RPMI7951 (cell line): Measurements from ENCODE around the gene FAM222B. TPM values are rescaled to one million over a fixed set of nuclear protein-coding genes. Genes with fewer than 3 reads are reported as not detected.
"Not testable (repeated sequence)": the region's sequence is repeated elsewhere in the genome, so short reads cannot be mapped to it uniquely, and the experiment has no call there.

Experiments
- DNase-seq: peaks from one replicate; pipeline ENCODE4 v3.0.0-alpha.2; 2012; ENCODE audit warnings: low read depth
- total RNA-seq: library from RNA; depleted of rRNA; stranded (reverse); fragments of >200 nt; shearing (Covaris generic); gene quantifications from 2 replicates; pipeline ENCODE4 v1.2.3, GENCODE V29; 2014

Gene FAM222B
- total RNA-seq, 1 experiment from 2014 or later, result 3.4 TPM

DNA sequence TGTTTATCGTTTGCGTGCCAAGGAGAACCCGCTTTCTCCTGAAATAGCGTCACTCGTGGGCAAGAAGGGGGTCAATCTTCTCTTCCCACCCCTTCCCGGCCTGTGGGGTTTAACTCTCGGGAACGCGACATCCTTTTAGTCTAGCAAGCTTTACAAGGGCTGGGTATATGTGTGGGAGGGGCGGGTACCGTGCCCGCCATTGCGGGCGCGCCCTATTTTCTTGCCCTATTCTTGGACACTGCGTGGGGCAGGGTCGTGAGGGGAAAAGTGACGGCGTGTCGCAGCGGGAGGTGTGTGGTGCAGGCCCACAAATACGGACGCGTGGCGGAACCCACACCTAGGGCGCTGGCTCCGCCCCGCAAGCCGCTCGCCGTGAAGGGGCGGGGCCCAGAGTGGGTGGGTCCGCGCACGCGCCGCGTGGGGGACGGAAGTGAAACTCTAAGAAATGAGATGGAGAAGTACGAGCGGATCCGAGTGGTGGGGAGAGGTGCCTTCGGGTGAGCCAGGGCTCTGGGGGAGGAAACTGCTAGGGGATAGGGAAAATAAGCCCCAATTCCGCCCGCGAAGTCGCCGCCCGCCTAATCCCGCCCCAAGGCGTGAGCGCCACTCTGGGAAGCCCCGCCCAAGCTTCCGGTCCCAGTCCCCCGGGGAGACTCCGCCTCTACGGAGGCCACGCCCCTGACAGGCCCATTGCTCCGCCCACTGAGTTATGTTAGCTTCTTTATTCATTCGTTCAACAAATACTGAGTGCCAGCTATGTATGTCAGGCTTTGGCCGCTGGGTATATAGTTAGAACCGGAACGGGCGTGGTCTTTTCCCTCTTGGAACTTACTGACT, 114.0 kb downstream of the FAM222B start, which contains the start of gene NEK8:
TSS of gene NEK8 (plus strand) at position 425 of the 837 bp plus-strand sequence. CDS start at position 451, 26 bp downstream.
- peak; percentile 87 for DNase-seq

DNA sequence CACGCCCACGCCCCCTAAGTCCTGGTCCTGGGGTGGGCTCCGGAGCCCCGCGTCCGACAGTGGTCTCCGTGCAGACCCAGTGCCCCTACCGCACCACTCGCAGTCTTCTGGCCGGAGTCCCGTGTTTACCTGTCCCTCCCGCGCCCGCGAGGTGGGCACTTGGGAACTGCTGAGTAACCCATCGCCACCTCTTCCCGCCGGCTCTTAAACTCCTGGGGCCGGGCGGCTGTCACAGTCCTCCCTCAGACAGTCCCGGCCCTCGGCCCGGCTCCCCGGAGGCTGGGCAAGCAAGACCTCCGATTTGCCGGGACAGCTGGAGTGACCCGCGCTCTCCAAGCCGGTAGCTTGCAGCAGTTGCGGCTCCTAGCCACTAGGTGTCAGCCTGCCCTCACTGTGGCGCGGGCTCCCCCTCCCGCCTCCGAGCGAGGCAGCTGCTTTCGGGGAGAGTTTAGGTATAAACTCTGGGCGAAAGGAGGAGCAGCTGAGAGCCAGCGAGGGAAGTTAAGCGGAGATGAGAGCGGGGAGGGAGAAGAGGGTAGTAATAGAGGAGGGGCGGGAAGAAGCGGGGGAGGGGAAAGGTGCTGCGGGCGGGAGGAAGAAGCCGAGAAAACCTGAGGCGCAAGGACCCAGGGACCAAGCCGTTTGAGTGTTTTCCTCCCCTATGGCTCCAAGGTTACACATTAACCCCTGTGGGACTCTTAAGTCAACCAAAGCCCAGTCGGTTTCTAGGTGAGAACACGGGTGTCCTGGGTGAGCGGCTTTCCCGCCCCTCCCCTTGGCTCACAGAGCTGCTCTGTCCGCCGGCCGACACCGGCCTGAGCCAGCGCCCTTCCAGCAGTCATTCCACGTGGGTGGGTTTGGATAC, 115.7 kb downstream of the FAM222B start:
- peak; percentile 87 for DNase-seq

DNA sequence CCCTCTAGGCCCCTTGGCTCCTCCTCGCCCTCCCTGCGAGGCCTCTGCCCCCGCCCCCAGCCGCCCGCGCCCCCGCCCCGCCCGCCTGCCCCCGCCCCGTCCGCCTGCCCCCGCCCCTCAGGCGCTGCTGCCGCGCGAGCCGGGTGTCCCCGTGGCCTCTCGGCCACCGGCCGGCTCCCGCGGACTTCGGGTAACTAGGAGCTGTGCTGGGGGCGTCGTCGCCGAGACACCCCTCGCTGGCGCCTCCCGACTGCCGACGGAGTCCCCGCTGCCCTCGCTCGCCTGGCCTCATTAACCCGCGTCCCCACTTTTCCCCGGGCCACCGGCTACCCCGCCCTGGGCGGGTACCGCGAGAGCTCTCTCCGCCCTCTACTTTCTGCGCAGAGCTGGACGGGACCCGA, 116.4 kb downstream of the FAM222B start, which contains the start of gene TLCD1:
TSS of gene TLCD1 (minus strand) at position 8 of the 401 bp plus-strand sequence. CDS start 136 bp downstream, outside the sequence.
- peak; percentile 62 for DNase-seq

DNA sequence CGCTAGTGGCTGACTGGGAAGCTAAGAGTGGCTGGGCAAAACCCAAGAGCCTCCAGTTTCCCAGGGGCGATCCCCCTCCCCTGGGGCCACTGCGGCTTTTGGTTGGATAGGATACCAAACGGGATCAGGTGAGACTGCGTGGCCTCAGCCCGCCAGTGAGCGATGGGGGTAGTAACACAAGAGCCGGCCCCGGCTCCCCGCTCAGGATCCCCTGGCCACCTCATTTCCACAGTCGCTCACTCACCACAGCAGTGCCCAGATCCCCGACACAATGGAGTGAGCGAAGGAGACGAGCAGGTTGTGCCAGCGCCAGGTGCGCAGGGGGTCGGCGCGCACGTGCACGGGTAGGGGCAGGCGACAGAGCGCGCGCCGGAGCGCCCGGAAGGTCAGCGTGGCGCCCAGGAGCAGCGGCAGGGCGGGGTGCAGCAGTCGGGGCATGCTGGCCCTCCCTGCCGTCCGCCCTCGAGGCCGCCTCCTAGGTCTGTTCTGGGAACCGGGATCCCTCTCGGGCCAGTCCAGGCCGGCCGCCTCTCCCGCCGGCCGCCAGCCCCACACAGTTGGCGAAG, 116.8 kb downstream of the FAM222B start:
- peak; percentile 84 for DNase-seq

DNA sequence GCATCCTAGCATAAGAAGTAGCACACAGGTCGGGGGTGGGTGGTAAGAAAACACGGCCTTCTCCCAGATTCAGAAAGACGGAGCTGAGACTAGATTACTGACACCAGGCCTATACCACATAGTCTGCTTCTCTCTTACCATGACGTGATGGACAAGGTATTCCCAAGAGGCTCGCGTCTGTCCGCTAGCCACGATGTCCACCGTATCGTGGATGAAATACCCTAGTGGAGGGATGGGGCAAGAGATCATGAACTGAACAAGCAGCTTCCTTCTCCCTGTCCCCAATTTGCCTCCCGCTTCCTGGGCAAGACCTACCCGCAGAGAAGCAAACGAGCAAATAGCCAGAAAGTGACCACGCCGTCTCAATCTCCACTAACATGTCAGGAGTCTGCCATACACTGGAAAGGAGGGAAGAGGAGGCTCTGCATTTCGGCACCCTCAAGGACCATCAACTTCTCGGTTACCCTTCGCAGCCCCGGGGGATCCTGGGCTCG, 117.4 kb downstream of the FAM222B start:
- DNase-seq, result peak; percentile 54

DNA sequence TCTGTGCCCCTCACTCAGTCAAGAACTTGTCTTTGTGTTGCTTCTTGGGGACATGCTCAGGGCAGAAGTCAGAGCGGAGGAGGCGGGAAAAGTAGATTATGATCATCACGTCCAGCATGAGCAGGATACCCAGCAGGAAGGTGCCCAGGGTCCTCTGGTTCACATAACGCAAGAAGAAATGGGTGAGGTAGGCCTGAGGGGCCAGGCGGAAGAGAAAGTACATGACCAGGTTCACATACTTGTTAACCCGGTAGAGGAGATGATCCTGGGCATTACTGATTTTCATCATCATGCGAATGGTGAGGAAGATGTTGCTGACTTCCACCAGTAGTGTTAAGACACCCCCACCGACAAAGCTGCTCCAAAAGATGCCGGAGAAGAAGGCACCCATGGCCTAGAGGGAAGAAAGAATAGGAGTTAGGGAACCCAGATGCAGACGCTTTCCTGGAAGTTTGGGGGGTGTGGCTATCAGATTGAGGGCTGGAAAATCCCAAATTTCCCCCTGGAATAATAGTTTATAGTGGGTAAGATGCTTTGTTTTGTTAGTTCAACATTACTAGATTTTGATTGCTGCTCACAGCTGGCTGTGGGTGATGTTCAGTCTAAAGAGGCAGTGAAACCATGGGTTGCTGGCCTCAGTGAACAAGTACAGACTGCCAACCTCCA, 118.0 kb downstream of the FAM222B start:
- no peak for DNase-seq

DNA sequence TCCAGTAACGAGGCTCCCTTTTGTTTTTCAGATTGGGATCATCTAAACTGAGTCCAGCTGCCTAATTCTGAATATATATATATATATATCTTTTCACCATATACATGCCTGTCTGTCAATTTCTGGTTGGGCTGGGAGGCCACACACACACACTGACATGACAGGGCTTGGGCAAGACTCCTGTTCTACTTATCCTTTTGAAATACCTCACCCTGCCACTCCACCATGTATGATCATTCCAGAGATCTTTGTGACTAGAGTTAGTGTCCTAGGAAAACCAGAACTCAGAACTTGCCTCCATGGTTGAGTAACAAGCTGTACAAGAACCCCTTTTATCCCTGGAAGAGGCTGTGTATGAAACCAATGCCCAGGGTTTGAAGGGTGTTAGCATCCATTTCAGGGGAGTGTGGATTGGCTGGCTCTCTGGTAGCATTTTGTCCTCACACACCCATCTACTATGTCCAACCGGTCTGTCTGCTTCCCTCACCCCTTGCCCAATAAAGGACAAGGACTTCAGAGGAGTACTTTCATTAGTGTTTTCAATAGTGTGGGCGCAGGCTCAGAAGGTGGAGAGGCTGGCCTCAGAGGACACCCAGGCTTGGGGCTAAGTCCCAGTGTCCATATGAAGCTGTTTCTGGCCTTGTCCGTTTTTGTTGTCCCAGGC, 118.6 kb downstream of the FAM222B start:
- not testable (repeated sequence) for DNase-seq

DNA sequence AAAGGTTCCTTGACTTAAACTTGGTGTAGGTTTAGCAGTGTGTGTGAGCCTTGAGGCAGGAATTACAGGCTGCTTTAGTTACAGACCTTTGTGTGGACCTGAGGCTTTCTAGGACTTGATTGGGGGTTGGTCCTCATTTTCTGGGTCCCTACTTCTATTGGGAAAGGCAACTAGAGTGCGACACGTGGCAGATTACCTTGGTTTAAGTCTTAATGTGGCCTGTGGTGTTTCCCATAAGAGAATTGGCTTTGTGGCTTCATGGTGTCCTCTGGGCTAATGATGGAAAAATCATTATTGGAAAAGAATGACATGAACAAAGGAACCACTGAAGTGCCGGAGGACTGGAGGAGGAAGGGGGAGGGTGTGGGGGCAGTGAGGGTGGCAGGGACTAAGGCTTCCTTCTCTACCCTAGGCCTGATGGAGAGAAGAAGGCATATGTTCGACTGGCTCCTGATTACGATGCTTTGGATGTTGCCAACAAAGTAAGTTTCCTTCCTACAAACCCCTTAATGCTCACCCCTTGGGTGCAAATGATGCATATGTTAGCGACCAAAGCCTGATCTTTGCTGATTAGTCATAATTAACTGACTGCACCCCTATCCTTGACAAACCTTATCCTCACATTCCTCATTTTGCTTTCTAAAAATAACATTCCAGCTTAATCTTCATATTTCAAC, 119.3 kb downstream of the FAM222B start:
- no peak for DNase-seq

DNA sequence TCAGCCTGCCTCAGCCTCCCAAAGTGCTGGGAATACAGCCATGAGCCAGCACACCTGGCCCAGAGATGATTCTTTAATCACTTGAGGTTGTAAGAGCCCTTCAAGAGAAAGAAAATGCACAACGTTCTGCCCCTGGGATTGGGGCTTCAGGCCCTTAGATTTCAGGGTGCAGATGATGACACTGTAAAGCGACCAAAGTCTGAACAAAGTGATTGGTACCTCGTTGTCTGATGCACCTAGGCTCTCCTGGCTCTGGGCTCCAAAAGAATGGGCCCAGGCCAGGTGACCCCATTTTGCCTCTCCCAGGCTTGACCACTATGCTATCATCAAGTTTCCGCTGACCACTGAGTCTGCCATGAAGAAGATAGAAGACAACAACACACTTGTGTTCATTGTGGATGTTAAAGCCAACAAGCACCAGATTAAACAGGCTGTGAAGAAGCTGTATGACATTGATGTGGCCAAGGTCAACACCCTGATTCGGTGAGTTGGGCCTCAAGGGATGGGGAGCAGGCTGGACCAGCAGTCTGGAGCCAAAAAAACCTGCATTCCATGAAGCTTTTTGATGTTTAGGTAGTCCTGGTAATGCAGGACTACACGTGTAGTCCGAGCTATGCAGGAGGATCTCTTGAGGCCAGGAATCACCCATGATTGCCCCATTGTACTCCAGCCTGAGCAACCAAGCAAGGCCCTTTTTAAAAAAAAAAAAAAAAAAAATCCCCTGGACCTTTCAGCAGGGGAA, 120.0 kb downstream of the FAM222B start:
- no peak for DNase-seq

DNA sequence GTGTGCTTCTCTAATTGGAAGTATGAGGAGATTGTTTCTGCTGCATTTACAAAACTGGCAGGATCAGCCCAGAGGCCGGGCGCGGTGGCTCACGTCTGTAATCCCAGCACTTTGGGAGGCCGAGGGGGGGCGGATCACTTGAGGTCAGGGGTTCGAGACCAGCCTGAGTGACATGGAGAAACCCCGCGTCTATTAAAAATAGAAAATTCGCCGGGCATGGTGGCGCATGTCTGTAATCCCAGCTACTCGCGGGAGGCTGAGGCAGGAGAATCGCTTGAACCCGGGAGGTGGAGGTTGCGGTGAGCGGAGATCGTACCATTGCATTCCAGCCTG, 121.6 kb downstream of the FAM222B start:
- DNase-seq, result not testable (repeated sequence)

DNA sequence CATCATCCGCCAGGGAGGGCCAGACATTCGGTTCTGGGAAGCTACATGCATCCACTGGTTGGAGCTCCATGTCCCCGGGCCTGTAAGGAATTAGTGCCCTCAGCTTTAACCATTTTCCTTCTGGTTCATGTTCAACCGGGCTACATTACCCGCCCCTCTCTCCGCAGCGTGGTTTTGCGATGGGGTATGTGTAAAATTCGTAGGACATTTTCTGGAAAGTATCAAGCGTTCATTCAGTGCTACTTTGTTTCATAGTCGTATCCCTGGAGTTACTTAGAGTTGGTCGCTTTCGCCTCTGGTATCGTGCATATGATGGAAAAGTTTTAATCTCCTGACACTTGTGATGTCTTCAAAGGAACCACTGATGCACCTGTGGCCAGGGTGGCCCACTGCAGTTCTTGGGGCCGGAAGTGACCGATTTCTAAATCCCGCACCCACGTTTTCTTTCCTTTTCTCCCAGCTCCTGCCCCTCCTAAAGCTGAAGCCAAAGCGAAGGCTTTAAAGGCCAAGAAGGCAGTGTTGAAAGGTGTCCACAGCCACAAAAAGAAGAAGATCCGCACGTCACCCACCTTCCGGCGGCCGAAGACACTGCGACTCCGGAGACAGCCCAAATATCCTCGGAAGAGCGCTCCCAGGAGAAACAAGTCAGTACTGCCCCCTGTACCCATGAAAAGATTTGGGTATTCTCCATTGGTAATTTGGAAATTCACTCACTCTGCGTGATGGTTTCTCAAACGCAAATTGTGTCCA, 122.2 kb downstream of the FAM222B start:
- DNase-seq, result no peak

DNA sequence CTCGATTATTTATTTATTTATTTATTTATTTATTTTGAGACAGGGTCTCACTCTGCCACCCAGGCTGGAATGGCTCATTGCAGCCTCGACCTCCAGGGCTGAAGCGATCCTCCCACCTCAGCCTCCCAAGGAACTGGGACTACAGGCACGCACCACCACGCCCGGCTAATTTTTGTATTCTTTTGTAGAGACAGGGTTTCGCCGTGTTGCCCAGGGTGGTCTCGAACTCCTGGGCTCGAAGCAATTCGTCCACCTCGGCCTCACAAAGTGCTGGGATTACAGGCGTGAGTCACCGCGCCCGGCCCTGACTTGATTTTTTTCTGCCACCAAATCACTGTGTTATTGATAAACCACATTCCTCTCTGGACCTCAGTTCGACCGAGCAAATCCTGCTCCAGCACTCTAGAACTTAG, 123.6 kb downstream of the FAM222B start:
- no peak for DNase-seq

DNA sequence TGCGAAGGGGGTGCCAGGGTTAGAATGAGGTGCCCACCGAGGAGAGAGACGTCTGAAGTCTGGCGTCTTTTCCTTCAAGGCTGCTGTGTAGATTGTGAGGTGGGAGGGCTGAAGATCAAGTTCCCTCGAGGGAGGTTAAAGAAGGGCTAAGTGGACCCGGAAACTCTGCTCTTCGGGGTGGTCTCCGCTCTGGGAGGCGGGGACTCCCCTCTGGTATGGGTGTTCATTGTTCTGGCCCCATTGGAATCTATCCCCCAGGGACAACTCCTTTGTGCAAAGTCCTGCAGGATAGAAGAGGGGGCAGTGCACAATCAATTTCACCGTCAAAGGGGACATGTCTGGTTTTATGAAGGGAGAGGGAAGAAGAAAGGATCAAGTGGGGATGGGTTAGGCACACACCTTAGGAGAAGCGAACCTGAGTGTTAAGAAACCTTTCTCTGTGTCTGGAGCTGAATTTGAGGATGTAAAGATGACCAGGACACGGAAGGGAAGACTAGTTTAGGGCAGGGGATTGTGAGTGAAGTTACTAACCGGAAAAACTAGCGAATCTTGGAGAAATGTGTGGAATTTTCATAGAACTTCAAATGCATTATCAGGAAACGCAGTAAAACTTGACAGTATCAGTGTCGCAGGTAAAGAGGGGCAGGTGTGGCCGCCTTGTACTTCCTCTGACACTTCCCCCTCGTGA, 124.1 kb downstream of the FAM222B start:
- no peak for DNase-seq

DNA sequence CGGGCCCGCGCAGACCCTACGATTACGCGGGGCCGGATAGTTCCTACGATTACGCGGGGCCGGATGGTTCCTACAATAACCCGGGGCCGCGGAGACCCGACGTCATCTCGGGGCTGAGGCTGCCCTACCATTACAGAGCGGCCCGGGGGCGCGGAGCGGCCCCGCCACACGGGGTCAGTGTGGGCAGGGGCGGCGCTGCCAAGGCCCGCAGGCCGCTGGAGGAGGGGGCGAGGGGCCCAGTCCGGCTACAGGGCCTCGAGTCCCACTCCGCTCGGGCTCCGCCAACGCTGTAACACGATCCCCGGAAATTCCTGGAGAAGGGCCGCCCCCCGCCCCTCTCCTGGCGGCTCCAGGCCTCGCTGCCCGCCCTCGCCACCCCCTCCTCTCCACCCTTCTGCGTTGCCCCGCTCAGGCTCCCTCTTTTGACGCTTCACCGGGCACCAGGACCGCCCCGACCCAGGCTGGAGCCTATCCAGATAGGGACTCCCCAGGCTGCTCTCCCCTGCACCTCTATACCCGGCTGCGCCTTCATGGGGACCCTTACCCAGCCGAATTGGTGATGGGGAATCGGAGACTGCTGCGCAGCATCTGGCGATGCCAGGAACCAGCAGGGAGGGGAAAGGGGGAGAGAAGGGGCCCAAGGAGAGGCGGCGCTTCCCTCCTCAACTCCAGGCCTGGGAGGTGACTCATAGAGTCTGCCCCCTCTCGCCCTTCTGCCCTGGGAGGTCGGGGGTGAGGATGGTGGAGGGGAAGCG, 124.8 kb downstream of the FAM222B start, which contains the start of gene RAB34:
TSS of gene RAB34 (minus strand) at position 291 of the 755 bp plus-strand sequence. CDS start 602 bp downstream, outside the sequence.
- DNase-seq, result peak; percentile 85

DNA sequence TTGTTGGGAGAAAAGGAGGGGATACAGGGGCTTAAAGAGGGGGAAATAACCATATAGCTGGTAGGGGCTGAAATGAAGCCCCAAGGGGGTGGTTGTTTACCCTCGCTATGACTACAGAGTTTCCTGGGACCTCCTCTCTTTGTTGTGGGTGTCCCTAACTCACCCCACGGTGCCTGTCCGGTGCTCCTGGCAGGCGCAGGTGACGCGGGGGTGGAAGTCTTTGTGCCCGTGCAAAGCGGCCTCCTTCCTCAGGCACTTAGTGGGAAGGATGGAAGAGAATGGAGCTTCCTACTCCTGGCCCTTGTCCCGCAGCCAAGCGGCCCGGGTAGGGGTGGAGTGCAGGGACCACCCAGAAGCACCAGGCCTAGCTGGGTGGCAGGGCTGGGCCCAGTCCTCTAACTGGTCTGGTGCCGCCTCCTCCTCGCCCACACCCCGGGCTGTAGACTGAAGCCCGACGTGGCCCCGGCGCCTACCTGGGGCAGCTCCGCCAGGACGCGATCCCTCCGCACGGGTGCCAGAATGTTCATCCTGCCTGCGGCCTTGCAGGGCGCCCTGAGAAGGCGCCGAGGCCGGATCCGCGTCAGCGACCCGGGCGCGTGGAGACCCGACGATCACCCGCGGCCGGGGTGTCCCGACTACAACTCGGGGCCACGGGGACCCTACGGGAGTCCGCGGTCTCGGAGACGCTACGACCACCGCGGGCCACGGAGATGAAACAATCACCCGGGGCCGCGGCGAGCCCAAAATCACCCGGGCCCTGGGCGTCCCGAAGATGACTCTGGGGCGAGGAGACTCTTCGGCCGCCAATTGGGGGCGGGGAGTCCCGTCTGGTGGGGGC, 125.6 kb downstream of the FAM222B start:
- peak; percentile 40 for DNase-seq

DNA sequence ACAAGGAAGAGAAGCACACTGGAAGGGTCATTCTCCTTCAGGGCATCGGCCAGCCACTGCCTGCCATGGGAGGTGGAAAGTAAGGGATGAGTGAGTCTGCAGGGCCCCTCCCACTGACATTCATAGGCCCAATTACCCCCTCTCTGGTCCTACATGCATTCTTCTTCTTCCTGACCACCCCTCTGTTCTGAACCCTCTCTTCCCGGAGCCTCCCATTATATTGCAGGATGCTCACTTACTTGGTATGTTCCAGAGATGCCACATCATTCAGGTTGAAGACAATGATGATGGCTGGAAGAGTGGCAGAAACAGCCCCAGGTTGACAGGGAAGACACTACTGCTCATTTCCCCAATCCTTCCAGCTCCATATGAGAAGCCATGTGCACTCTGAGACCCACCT, 127.4 kb downstream of the FAM222B start:
- no peak for DNase-seq
